Neural cell (in vitro differentiated cells): ENCODE data around the gene SFXN3. TPM values are rescaled to one million over a fixed set of nuclear protein-coding genes. Genes with fewer than 3 reads are reported as not detected.

ENCODE experiments used
- H2AFZ ChIP-seq: fragments of 200-600, 300-800 bp; sonication (generic), shearing (Covaris generic); 2 replicates; pipeline ENCODE4 v1.6.0; 2014; ENCODE audit warnings: low read depth, mild to moderate bottlenecking, antibody characterized with exemption, low read length, moderate library complexity
- H3F3A ChIP-seq: fragments of 200-600 bp; shearing (Covaris generic); 2 replicates; pipeline ENCODE4 v1.6.1; 2016; ENCODE audit warnings: mild to moderate bottlenecking, moderate library complexity, mixed read lengths, antibody characterized with exemption, low read length; ENCODE audit not compliant: insufficient read depth, poor library complexity, severe bottlenecking
- H3K27ac ChIP-seq: fragments of 200-600, 300-800 bp; sonication (generic), shearing (Covaris generic); 2 replicates; pipeline ENCODE4 v1.5.1; 2014; ENCODE audit warnings: mild to moderate bottlenecking, low read length, moderate library complexity
- H3K27me3 ChIP-seq: fragments of 300-800, 200-600 bp; sonication (generic), shearing (Covaris generic); 2 replicates; pipeline ENCODE4 v1.6.0; 2014; ENCODE audit warnings: mild to moderate bottlenecking, low read depth, low read length, moderate library complexity; ENCODE audit not compliant: insufficient read depth
- H3K36me3 ChIP-seq: fragments of 300-800, 200-600 bp; sonication (generic), shearing (Covaris generic); 2 replicates; pipeline ENCODE4 v1.5.1; 2014; ENCODE audit warnings: mild to moderate bottlenecking, antibody characterized with exemption, low read length, moderate library complexity; ENCODE audit not compliant: insufficient read depth
- H3K4me2 ChIP-seq: fragments of 300-800, 200-600 bp; sonication (generic), shearing (Covaris generic); 2 replicates; pipeline ENCODE4 v1.6.0; 2014; ENCODE audit warnings: mild to moderate bottlenecking, low read length
- H3K4me3 ChIP-seq: fragments of 300-800, 200-600 bp; sonication (generic), shearing (Covaris generic); 2 replicates; pipeline ENCODE4 v1.5.1; 2014; ENCODE audit warnings: mild to moderate bottlenecking, low read length, moderate library complexity
- H3K79me2 ChIP-seq: fragments of 200-600 bp; shearing (Covaris generic); replicated peaks from 2 replicates; pipeline ENCODE4 v1.6.0; 2014; ENCODE audit warnings: mild to moderate bottlenecking, low read length, moderate library complexity; ENCODE audit not compliant: insufficient read depth
- H3K9ac ChIP-seq: fragments of 300-800, 200-600 bp; sonication (generic), shearing (Covaris generic); 2 replicates; pipeline ENCODE4 v1.6.1; 2016; ENCODE audit warnings: mild to moderate bottlenecking, low read length, mixed read lengths
- H3K9me2 ChIP-seq: fragments of 200-600 bp; shearing (Covaris generic); 2 replicates; pipeline ENCODE4 v1.6.1; 2016; ENCODE audit warnings: mild to moderate bottlenecking, low read length, mixed read lengths; ENCODE audit not compliant: insufficient read depth
- H3K9me3 ChIP-seq: fragments of 200-600, 300-800 bp; sonication (generic), shearing (Covaris generic); 2 replicates; pipeline ENCODE4 v1.6.1; 2016; ENCODE audit warnings: mild to moderate bottlenecking, mixed run types, low read length, moderate library complexity, mixed read lengths
- H4K20me1 ChIP-seq: fragments of 200-600 bp; shearing (Covaris generic); 2 replicates; pipeline ENCODE4 v1.6.1; 2016; ENCODE audit warnings: mild to moderate bottlenecking, mixed run types; ENCODE audit not compliant: insufficient read depth
- EP300 ChIP-seq: fragments of 450-650 bp; conservative IDR thresholded peaks from 2 replicates; pipeline ENCODE4 v1.6.1; 2014; ENCODE audit warnings: antibody characterized with exemption, mild to moderate bottlenecking, moderate library complexity; ENCODE audit not compliant: poor library complexity, severe bottlenecking
- EZH2 ChIP-seq: fragments of 200-600, 300-800 bp; shearing (Covaris generic), sonication (generic); IDR thresholded peaks from 2 replicates; pipeline ENCODE4 v1.6.1; 2014; ENCODE audit warnings: antibody characterized with exemption, low read length, borderline replicate concordance, mild to moderate bottlenecking; ENCODE audit not compliant: insufficient read depth, poor library complexity, severe bottlenecking
- MXI1 ChIP-seq: fragments of 450-650 bp; conservative IDR thresholded peaks from 2 replicates; pipeline ENCODE4 v1.6.1; 2014; ENCODE audit warnings: antibody characterized with exemption, mild to moderate bottlenecking; ENCODE audit not compliant: poor library complexity, severe bottlenecking
- POLR2AphosphoS5 ChIP-seq: IDR thresholded peaks from 2 replicates; pipeline ENCODE4 v1.6.1; 2012
- RAD21 ChIP-seq: fragments of 450-650 bp; conservative IDR thresholded peaks from 2 replicates; pipeline ENCODE4 v1.6.1; 2014; ENCODE audit warnings: antibody characterized with exemption, mild to moderate bottlenecking, moderate library complexity
- SMC3 ChIP-seq: fragments of 450-650 bp; conservative IDR thresholded peaks from 2 replicates; pipeline ENCODE4 v1.6.1; 2014; ENCODE audit warnings: antibody characterized with exemption, mild to moderate bottlenecking, moderate library complexity; ENCODE audit not compliant: poor library complexity
- TAF1 ChIP-seq: IDR thresholded peaks from 2 replicates; pipeline ENCODE4 v1.6.1; 2012; ENCODE audit warnings: low read depth
- polyA plus RNA-seq: library from polyadenylated mRNA; depleted of rRNA; stranded (reverse); fragments of >200 nt; gene quantifications from 2 replicates; pipeline ENCODE4 v1.2.3, GENCODE V29; 2014
- TF ChIP-seq, protein P1 (sequence below): fragments of 450-650 bp; IDR thresholded peaks from 2 replicates; pipeline ENCODE4 v1.5.1; 2014; ENCODE audit warnings: antibody characterized with exemption, mild to moderate bottlenecking, moderate library complexity; ENCODE audit not compliant: poor library complexity, severe bottlenecking
- TF ChIP-seq, protein P2 (sequence below): IDR thresholded peaks from 2 replicates; pipeline ENCODE4 v1.6.1; 2012; ENCODE audit warnings: borderline replicate concordance

Gene SFXN3
- polyA plus RNA-seq, 1 donor from 2014 or later = 52.1 TPM

DNA sequence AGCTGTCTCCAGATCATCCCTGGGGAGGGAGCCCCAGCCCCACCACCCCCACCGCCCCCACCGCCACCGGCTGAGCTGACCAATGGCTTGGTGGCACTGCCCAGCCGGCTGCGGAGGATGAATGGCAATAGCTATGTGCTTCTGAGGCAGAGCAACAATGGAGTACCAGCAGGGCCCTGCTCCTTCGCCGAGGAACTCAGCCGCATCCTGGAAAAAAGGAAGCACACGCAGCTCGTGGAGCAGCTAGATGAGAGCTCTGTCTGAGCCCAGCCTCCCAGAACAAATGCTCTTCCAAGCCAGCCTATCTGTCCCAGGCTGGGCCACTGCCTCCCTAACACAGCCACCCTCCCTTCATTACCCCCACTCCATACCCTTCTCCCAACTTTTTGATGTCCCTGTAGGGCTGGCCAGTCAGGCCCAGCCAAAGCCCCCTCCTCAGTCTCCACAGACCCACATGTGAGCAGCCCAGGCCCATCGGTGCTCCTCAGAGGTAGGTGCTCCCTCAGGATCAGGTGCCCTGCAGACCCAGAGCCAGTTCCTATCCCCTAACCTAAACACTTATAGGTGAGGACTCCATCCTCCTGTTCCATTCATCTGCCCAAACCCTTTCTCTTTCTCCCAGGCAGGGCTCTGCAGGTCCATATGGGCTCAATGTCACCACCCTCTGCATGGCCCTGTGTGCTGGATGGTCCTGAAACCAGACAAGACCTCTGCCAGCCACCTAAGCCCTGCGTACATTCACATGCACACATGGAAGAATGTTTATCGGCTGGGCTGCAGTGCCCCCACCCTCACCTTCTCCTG lies 47.0 kb upstream of the SFXN3 start:
- H4K20me1 ChIP-seq = no peaks in the 10 kb centered on the region

DNA sequence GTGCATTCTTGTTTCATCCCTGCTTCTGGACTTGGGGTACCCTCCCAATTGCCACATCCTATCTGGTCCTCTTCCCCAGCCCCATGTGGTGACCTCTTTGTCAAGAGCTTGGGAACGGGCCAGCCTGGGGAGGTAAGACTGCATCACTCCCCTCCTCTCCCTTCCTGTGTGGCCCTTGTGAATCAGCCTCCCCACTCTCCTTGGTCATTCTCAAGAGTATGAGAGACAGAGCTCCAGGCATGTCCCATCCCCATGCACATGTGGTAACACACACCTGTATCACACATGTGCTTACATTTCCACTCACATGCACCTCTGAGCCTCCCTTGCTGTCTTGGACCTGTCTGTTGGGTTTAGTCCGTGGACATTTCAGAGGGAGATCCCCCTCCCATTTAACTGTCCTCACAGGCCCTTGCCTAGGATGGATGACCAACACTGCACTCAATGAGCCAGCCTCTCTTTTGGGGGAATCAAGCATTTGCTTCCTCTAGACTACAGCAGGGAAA lies 46.3 kb upstream of the SFXN3 start:
- Histone ChIP-seq H3K36me3 (no peaks in the 10 kb centered on the region), H3K27me3 (no peaks in the 10 kb centered on the region), H3K27ac (no peak overlapping the region), H3K79me2 (peaks cover 12% of the 10 kb centered on the region), H2AFZ (no peak overlapping the region), H3F3A (no peaks in the 10 kb centered on the region), H3K9me3 (no peaks in the 10 kb centered on the region), H3K9ac (no peak overlapping the region), H3K4me2 (no peak overlapping the region), H4K20me1 (no peaks in the 10 kb centered on the region), H3K9me2 (no peaks in the 10 kb centered on the region), H3K4me3 (no peak overlapping the region)
- TF ChIP-seq MXI1 (no peak), EP300 (no peak), RAD21 (no peak), SMC3 (no peak), TAF1 (no peak), EZH2 (no peak), POLR2AphosphoS5 (no peak)
- TF ChIP-seq, protein P1, sequence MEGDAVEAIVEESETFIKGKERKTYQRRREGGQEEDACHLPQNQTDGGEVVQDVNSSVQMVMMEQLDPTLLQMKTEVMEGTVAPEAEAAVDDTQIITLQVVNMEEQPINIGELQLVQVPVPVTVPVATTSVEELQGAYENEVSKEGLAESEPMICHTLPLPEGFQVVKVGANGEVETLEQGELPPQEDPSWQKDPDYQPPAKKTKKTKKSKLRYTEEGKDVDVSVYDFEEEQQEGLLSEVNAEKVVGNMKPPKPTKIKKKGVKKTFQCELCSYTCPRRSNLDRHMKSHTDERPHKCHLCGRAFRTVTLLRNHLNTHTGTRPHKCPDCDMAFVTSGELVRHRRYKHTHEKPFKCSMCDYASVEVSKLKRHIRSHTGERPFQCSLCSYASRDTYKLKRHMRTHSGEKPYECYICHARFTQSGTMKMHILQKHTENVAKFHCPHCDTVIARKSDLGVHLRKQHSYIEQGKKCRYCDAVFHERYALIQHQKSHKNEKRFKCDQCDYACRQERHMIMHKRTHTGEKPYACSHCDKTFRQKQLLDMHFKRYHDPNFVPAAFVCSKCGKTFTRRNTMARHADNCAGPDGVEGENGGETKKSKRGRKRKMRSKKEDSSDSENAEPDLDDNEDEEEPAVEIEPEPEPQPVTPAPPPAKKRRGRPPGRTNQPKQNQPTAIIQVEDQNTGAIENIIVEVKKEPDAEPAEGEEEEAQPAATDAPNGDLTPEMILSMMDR = no peak
- TF ChIP-seq, protein P2, sequence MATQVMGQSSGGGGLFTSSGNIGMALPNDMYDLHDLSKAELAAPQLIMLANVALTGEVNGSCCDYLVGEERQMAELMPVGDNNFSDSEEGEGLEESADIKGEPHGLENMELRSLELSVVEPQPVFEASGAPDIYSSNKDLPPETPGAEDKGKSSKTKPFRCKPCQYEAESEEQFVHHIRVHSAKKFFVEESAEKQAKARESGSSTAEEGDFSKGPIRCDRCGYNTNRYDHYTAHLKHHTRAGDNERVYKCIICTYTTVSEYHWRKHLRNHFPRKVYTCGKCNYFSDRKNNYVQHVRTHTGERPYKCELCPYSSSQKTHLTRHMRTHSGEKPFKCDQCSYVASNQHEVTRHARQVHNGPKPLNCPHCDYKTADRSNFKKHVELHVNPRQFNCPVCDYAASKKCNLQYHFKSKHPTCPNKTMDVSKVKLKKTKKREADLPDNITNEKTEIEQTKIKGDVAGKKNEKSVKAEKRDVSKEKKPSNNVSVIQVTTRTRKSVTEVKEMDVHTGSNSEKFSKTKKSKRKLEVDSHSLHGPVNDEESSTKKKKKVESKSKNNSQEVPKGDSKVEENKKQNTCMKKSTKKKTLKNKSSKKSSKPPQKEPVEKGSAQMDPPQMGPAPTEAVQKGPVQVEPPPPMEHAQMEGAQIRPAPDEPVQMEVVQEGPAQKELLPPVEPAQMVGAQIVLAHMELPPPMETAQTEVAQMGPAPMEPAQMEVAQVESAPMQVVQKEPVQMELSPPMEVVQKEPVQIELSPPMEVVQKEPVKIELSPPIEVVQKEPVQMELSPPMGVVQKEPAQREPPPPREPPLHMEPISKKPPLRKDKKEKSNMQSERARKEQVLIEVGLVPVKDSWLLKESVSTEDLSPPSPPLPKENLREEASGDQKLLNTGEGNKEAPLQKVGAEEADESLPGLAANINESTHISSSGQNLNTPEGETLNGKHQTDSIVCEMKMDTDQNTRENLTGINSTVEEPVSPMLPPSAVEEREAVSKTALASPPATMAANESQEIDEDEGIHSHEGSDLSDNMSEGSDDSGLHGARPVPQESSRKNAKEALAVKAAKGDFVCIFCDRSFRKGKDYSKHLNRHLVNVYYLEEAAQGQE = no peak

More for the DNA sequence above, 47.0 kb upstream of the SFXN3 start:
- no peak overlapping the region for H2AFZ ChIP-seq
- H3F3A ChIP-seq = no peaks in the 10 kb centered on the region
- no peak overlapping the region for H3K4me3 ChIP-seq
- H3K27me3 ChIP-seq = no peaks in the 10 kb centered on the region
- H3K79me2 ChIP-seq = peaks cover 12% of the 10 kb centered on the region
- TF ChIP-seq SMC3 = no peak
- no peak for TF ChIP-seq TAF1
- no peak for TF ChIP-seq EP300
- TF ChIP-seq, protein P1 = no peak
- TF ChIP-seq RAD21 = no peak
- H3K9me3 ChIP-seq = no peaks in the 10 kb centered on the region
- no peak overlapping the region for H3K9ac ChIP-seq
- no peak overlapping the region for H3K27ac ChIP-seq
- no peak overlapping the region for H3K4me2 ChIP-seq
- H3K9me2 ChIP-seq = no peaks in the 10 kb centered on the region
- no peaks in the 10 kb centered on the region for H3K36me3 ChIP-seq
